Measurements from ENCODE around the gene BEST1.

BEST1 gene

DNA sequence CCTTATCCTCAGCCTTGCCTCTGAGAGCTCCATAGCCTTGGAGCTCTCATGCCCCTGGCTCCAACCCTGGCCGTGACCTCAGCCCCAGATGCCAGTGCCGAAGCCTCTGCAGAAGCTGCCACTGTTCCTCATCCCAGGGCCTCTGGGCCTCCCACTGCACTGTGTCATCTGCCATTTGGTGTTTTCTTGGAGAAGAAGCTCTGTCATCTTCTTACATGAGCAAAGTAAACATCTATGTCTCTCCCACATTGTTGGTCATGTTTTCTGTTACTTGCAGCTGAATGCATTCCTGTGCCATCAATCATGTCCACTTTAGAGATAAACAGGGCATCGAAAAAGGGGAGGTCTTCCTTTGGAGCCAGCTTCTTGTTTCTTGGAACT lies 62.3 kb downstream of the BEST1 start:
- TF ChIP-seq, protein P1, sequence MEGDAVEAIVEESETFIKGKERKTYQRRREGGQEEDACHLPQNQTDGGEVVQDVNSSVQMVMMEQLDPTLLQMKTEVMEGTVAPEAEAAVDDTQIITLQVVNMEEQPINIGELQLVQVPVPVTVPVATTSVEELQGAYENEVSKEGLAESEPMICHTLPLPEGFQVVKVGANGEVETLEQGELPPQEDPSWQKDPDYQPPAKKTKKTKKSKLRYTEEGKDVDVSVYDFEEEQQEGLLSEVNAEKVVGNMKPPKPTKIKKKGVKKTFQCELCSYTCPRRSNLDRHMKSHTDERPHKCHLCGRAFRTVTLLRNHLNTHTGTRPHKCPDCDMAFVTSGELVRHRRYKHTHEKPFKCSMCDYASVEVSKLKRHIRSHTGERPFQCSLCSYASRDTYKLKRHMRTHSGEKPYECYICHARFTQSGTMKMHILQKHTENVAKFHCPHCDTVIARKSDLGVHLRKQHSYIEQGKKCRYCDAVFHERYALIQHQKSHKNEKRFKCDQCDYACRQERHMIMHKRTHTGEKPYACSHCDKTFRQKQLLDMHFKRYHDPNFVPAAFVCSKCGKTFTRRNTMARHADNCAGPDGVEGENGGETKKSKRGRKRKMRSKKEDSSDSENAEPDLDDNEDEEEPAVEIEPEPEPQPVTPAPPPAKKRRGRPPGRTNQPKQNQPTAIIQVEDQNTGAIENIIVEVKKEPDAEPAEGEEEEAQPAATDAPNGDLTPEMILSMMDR (conservative IDR thresholded peaks at IDR 0.05) = no peak
- H3K27ac ChIP-seq = no peak overlapping the region

- no peak overlapping the region for H3K27ac ChIP-seq
- TF ChIP-seq, protein P1 (conservative IDR thresholded peaks at IDR 0.05) = no peak
Observed at GRCh38 chr11:62012832-62013461, 62.8 kb downstream of the BEST1 start.

Data from VCaP (cell line).